Hematopoietic multipotent progenitor cell (in vitro differentiated cells): ENCODE data around the gene VPS45. TPM values are rescaled to one million over a fixed set of nuclear protein-coding genes. Genes with fewer than 3 reads are reported as not detected.
"Not testable (repeated sequence)": the region's sequence is repeated elsewhere in the genome, so short reads cannot be mapped to it uniquely, and the experiment has no call there.

ENCODE experiments used
- DNase-seq, 3 donors: peaks; one replicate each; pipeline ENCODE4 v3.0.0-alpha.2; 2011 to 2015; ENCODE audit warnings: low read depth in 2 of 3, low spot score in 2 of 3
- total RNA-seq: library from RNA; depleted of rRNA; stranded (reverse); fragments of >200 nt; gene quantifications from one replicate; pipeline ENCODE4 v1.2.3, GENCODE V29; 2012

Gene VPS45
- total RNA-seq, 1 donor: 11.3 TPM

DNA sequence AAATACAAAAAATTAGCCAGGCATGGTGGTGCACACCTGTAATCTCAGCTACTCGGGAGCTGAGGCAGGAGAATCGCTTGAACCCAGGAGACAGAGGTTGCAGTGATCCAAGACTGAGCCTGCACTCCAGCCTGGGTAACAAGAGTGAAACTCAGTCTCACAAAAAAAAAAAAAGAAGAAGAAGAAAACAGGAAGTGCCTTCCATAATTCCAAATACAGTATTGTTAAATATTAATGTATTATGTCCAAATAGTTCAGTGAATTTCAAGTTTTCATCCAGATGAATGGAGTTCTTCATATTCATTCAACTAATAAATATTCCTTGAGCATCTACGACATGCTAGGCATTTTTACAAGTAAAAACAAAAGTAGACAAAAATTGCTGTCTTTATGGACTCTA, 115.5 kb downstream of the VPS45 start:
- no peak for DNase-seq

DNA sequence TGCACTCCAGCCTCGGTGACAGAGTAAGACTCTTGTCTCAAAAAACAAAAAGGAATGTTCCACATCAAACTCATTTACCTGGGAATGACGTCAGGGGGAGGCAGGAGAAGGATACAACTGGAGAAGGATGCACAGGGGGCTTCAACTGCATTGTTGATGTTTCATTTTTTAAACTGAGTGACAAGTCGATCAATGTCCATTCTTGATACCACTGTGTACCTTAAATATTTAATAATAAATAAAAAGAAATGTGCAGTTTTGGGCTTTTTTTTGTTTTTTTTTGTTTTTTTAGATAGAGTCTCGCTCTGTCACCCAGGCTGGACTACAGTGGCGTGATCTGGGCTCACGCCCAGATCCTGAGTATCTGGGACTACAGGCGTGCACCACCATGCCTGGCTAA, 117.9 kb downstream of the VPS45 start:
- no peak for DNase-seq

GRCh38 chr1:150186438-150186788, 118.8 kb downstream of the VPS45 start:
- not testable (repeated sequence) for DNase-seq

DNA sequence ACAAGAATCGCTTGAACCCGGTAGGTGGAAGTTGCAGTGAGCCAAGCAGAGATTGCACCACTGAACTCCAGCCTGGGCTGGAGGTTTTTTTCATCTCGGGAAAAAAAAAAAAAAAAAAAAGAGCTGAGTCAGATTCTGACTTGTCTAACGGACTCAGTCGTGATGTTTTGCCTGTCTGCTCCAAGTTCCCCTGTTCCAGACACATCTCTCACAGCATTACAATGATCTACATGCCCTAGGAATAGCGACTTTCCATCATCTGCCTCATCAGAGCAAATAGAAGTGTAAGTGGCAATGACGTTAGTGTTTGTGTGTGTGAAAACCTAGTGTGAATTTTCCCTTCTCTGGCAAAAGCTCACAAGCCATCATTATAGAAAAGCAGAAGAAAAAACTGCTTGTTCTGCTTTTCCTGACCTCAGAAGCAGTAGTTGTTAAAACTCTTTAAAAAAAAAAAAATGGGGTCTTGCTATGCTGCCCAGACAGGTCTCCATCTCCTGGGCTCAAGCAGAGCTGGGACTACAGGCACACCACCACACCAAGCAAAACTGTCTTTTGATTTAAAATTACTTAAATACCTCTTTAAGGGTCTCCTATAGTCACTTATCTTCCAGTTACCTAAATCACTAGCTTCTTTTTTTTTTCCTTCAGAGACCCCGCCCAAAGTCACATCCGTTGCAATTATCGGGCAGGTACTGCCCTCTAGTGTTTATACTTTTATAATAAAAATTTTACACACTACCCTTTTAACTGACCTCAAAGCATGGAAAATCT, 119.4 kb downstream of the VPS45 start:
- peak in 2 of 3 donors; percentile 76 to 83 for DNase-seq

- no peak for DNase-seq
Observed at GRCh38 chr1:150187560-150187931, 120.0 kb downstream of the VPS45 start.

GRCh38 chr1:150192012-150192411, 124.4 kb downstream of the VPS45 start:
- no peak for DNase-seq

- no peak for DNase-seq
Observed at GRCh38 chr1:150194381-150195031, 126.9 kb downstream of the VPS45 start.

Other genes starting within 250 kb of the VPS45 start
- gene BOLA1, start 168.2 kb upstream of the VPS45 start, total RNA-seq: 28.3 TPM
- 30.2 TPM for gene SV2A, start 149.9 kb upstream of the VPS45 start, total RNA-seq
- 12.9 TPM for gene SF3B4, start 140.0 kb upstream of the VPS45 start, total RNA-seq
- gene MTMR11, start 130.9 kb upstream of the VPS45 start, total RNA-seq: 0.27 TPM
- gene OTUD7B, start 57.0 kb upstream of the VPS45 start, total RNA-seq: 0.54 TPM
- gene PLEKHO1, start 82.1 kb downstream of the VPS45 start, total RNA-seq: 60.1 TPM
- 4.8 TPM for gene ANP32E, start 168.3 kb downstream of the VPS45 start, total RNA-seq
- not detected for gene CA14, start 190.0 kb downstream of the VPS45 start, total RNA-seq
- gene APH1A, start 201.2 kb downstream of the VPS45 start, total RNA-seq: 153 TPM
- 14.8 TPM for gene C1orf54, start 205.0 kb downstream of the VPS45 start, total RNA-seq
- gene CIART, start 214.8 kb downstream of the VPS45 start, total RNA-seq: 0.27 TPM
- 31.2 TPM for gene MRPS21, start 226.1 kb downstream of the VPS45 start, total RNA-seq